ENCODE data around the gene SLAMF9. TPM values are rescaled to one million over a fixed set of nuclear protein-coding genes. Genes with fewer than 3 reads are reported as not detected.

SLAMF9 gene
- total RNA-seq, 2 donors from 2014 or later, result not detected

GRCh38 chr1:159983681-159984080 is 29.6 kb upstream of the SLAMF9 start:
- Histone ChIP-seq H3K27me3 (replicated peaks; ENCODE audit: insufficient read depth) (no peaks in the 10 kb centered on the region), H3K36me3 (no peaks in the 10 kb centered on the region), H3K9me3 (no peaks in the 10 kb centered on the region), H3K27ac (no peak overlapping the region), H3K4me1 (ENCODE audit: control insufficient read depth in 1 of 2, low read depth in 2 of 2) (no peaks in the 10 kb centered on the region), H3K4me3 (no peak overlapping the region)
- no peak for ATAC-seq (ENCODE audit: insufficient number of reproducible peaks, low FRiP score, low read depth)
- no peak for DNase-seq (ENCODE audit: low spot score)
- TF ChIP-seq CTCF (IDR thresholded peaks at IDR 0.05), result no peak

- H3K4me1 ChIP-seq (ENCODE audit: control insufficient read depth in 1 of 2, low read depth in 2 of 2), result no peaks in the 10 kb centered on the region
- no peak overlapping the region for H3K4me3 ChIP-seq
- no peak for ATAC-seq (ENCODE audit: insufficient number of reproducible peaks, low FRiP score, low read depth)
- no peak for TF ChIP-seq CTCF (IDR thresholded peaks at IDR 0.05)
- H3K36me3 ChIP-seq, result no peaks in the 10 kb centered on the region
- no peak for DNase-seq (ENCODE audit: low spot score)
- H3K9me3 ChIP-seq, result no peaks in the 10 kb centered on the region
- H3K27me3 ChIP-seq (replicated peaks; ENCODE audit: insufficient read depth), result no peaks in the 10 kb centered on the region
- no peak overlapping the region for H3K27ac ChIP-seq
Observed at GRCh38 chr1:159982280-159982679, 28.2 kb upstream of the SLAMF9 start.

GRCh38 chr1:159981351-159982055 is 27.5 kb upstream of the SLAMF9 start:
- Histone ChIP-seq H3K4me3 (no peak overlapping the region), H3K4me1 (ENCODE audit: control insufficient read depth in 1 of 2, low read depth in 2 of 2) (no peaks in the 10 kb centered on the region), H3K9me3 (no peaks in the 10 kb centered on the region), H3K27me3 (replicated peaks; ENCODE audit: insufficient read depth) (no peaks in the 10 kb centered on the region), H3K27ac (no peak overlapping the region), H3K36me3 (no peaks in the 10 kb centered on the region)
- DNase-seq (ENCODE audit: low spot score), result no peak
- ATAC-seq (ENCODE audit: insufficient number of reproducible peaks, low FRiP score, low read depth), result no peak
- no peak for TF ChIP-seq CTCF (IDR thresholded peaks at IDR 0.05)

GRCh38 chr1:159980786-159981185 is 26.7 kb upstream of the SLAMF9 start:
- H3K36me3 ChIP-seq, result no peaks in the 10 kb centered on the region
- no peak for DNase-seq (ENCODE audit: low spot score)
- ATAC-seq (ENCODE audit: insufficient number of reproducible peaks, low FRiP score, low read depth), result no peak
- H3K4me3 ChIP-seq, result no peak overlapping the region
- no peak overlapping the region for H3K27ac ChIP-seq
- no peaks in the 10 kb centered on the region for H3K27me3 ChIP-seq (replicated peaks; ENCODE audit: insufficient read depth)
- H3K9me3 ChIP-seq, result no peaks in the 10 kb centered on the region
- no peaks in the 10 kb centered on the region for H3K4me1 ChIP-seq (ENCODE audit: control insufficient read depth in 1 of 2, low read depth in 2 of 2)
- no peak for TF ChIP-seq CTCF (IDR thresholded peaks at IDR 0.05)

- H3K4me3 ChIP-seq, result no peak overlapping the region
- TF ChIP-seq CTCF (IDR thresholded peaks at IDR 0.05), result no peak
- DNase-seq (ENCODE audit: low spot score), result no peak
- no peak overlapping the region for H3K27ac ChIP-seq
- H3K4me1 ChIP-seq (ENCODE audit: control insufficient read depth in 1 of 2, low read depth in 2 of 2), result no peaks in the 10 kb centered on the region
- H3K9me3 ChIP-seq, result no peaks in the 10 kb centered on the region
- H3K27me3 ChIP-seq (replicated peaks; ENCODE audit: insufficient read depth), result no peaks in the 10 kb centered on the region
- H3K36me3 ChIP-seq, result no peaks in the 10 kb centered on the region
- ATAC-seq (ENCODE audit: insufficient number of reproducible peaks, low FRiP score, low read depth), result no peak
Observed at GRCh38 chr1:159980076-159980475, 26.0 kb upstream of the SLAMF9 start.

Measured in thoracic aorta (tissue), 2 donors.